GM13976 (cell line): ENCODE measurements around the gene CABLES1.
"Not testable (repeated sequence)": the region's sequence is repeated elsewhere in the genome, so short reads cannot be mapped to it uniquely, and the experiment has no call there.

Experiments used
- DNase-seq: peaks from one replicate; pipeline ENCODE4 v3.0.0; 2012; ENCODE audit warnings: low spot score
- CTCF ChIP-seq: IDR thresholded peaks from 2 replicates; pipeline ENCODE4 v1.5.1; 2012; ENCODE audit warnings: borderline replicate concordance, mild to moderate bottlenecking; ENCODE audit not compliant: insufficient read depth; ENCODE audit errors: extremely low read depth, missing control alignments, control extremely low read depth
- in situ Hi-C: fragments of 300-500 bp; cut with MboI; formaldehyde crosslinking; loops from one replicate; pipeline ENCODE4 v1.12.0; 2022; ENCODE audit warnings: low sequenced_read_pairs, mixed read lengths, inconsistent platforms; ENCODE audit not compliant: unreplicated experiment

Gene CABLES1

GRCh38 chr18:23239350-23239692, 104.0 kb downstream of the CABLES1 start:
- DNase-seq = no peak
- in situ Hi-C loops = no loop called here
- TF ChIP-seq CTCF = no peak

GRCh38 chr18:23239885-23240608, 104.8 kb downstream of the CABLES1 start:
- no peak for TF ChIP-seq CTCF
- DNase-seq = no peak
- in situ Hi-C loops = no loop called here

GRCh38 chr18:23240609-23240930, 105.3 kb downstream of the CABLES1 start:
- in situ Hi-C loops = no loop called here
- no peak for DNase-seq
- no peak for TF ChIP-seq CTCF

GRCh38 chr18:23241833-23242496, 106.7 kb downstream of the CABLES1 start:
- in situ Hi-C loops = not testable (repeated sequence)
- peak; percentile 86 for DNase-seq

GRCh38 chr18:23243178-23243577, 107.9 kb downstream of the CABLES1 start:
- DNase-seq = no peak
- in situ Hi-C loops = no loop called here
- no peak for TF ChIP-seq CTCF

- no peak for TF ChIP-seq CTCF
- in situ Hi-C loops = no loop called here
- no peak for DNase-seq
Observed at GRCh38 chr18:23243816-23244215, 108.5 kb downstream of the CABLES1 start.

GRCh38 chr18:23244401-23244800, 109.1 kb downstream of the CABLES1 start:
- in situ Hi-C loops = no loop called here
- no peak for TF ChIP-seq CTCF
- DNase-seq = no peak
